Loucy (cell line): ENCODE measurements around the gene ACRBP.
"Not testable (repeated sequence)": the region's sequence is repeated elsewhere in the genome, so short reads cannot be mapped to it uniquely, and the experiment has no call there.

Source experiments
- H2AFZ ChIP-seq: fragments of 200-600 bp; sonication (generic); 2 replicates; pipeline ENCODE4 v1.6.0; 2016; ENCODE audit warnings: antibody characterized with exemption, mild to moderate bottlenecking, low read length, moderate library complexity
- H3F3A ChIP-seq: fragments of 200-600 bp; 2 replicates; pipeline ENCODE4 v1.6.0; 2016; ENCODE audit warnings: antibody characterized with exemption, low read depth, mild to moderate bottlenecking
- H3K27me3 ChIP-seq: fragments of 200-600 bp; sonication (generic); 2 replicates; pipeline ENCODE4 v1.6.1; 2014; ENCODE audit warnings: low read length, mild to moderate bottlenecking; ENCODE audit not compliant: insufficient read depth, poor library complexity, severe bottlenecking
- H3K36me3 ChIP-seq: fragments of 200-600 bp; sonication (generic); 2 replicates; pipeline ENCODE4 v1.6.1; 2016; ENCODE audit warnings: low read length; ENCODE audit not compliant: insufficient read depth
- H3K4me1 ChIP-seq: fragments of 200-600 bp; sonication (generic); 2 replicates; pipeline ENCODE4 v1.5.1; 2014; ENCODE audit warnings: low read length, mild to moderate bottlenecking; ENCODE audit not compliant: insufficient read depth, poor library complexity, severe bottlenecking
- H3K4me2 ChIP-seq: fragments of 200-600 bp; sonication (generic); 2 replicates; pipeline ENCODE4 v1.6.0; 2014; ENCODE audit warnings: antibody characterized with exemption, low read length, low read depth, mild to moderate bottlenecking; ENCODE audit not compliant: poor library complexity, severe bottlenecking
- H3K4me3 ChIP-seq: fragments of 200-600 bp; sonication (generic); 2 replicates; pipeline ENCODE4 v1.5.1; 2014; ENCODE audit warnings: low read length, mild to moderate bottlenecking, mixed read lengths; ENCODE audit not compliant: poor library complexity, severe bottlenecking
- H3K79me2 ChIP-seq: fragments of 200-600 bp; sonication (generic); 2 replicates; pipeline ENCODE4 v1.6.1; 2014; ENCODE audit warnings: low read length; ENCODE audit not compliant: insufficient read depth
- H3K9ac ChIP-seq: fragments of 200-600 bp; sonication (generic); 2 replicates; pipeline ENCODE4 v1.6.0; 2014; ENCODE audit warnings: mild to moderate bottlenecking, low read depth, low read length, moderate library complexity; ENCODE audit not compliant: poor library complexity, severe bottlenecking
- H3K9me2 ChIP-seq: fragments of 200-600 bp; sonication (generic); replicated peaks from 2 replicates; pipeline ENCODE4 v1.6.1; 2016; ENCODE audit warnings: low read depth, low read length, mixed read lengths
- H3K9me3 ChIP-seq: fragments of 200-600 bp; sonication (generic); 2 replicates; pipeline ENCODE4 v1.6.1; 2014; ENCODE audit warnings: mild to moderate bottlenecking, antibody characterized with exemption, low read length, low read depth; ENCODE audit not compliant: insufficient read depth
- H4K20me1 ChIP-seq: fragments of 200-600 bp; sonication (generic); 2 replicates; pipeline ENCODE4 v1.6.0; 2014; ENCODE audit warnings: antibody characterized with exemption, low read length, mild to moderate bottlenecking; ENCODE audit not compliant: insufficient read depth, poor library complexity, severe bottlenecking
- CTCF ChIP-seq: fragments of 200-600 bp; sonication (generic); conservative IDR thresholded peaks from 2 replicates; pipeline ENCODE4 v1.5.1; 2014; ENCODE audit warnings: mild to moderate bottlenecking, antibody characterized with exemption, low read length
- EZH2phosphoT487 ChIP-seq: fragments of 200-600 bp; IDR thresholded peaks from 2 replicates; pipeline ENCODE4 v1.6.1; 2018; ENCODE audit warnings: antibody characterized with exemption, mild to moderate bottlenecking, moderate library complexity, borderline replicate concordance

Gene ACRBP

GRCh38 chr12:6602526-6602925, 44.7 kb downstream of the ACRBP start:
- Histone ChIP-seq H2AFZ (no peak overlapping the region), H3K4me1 (peaks cover 43% of the 10 kb centered on the region), H3K9me2 (no peaks in the 10 kb centered on the region), H3K9me3 (no peaks in the 10 kb centered on the region), H3K36me3 (peaks cover 51% of the 10 kb centered on the region), H3K4me2 (peak overlapping the region; percentile 78), H3K9ac (peak overlapping the region; percentile 96), H3K79me2 (peaks cover 92% of the 10 kb centered on the region), H3K4me3 (peak overlapping the region; percentile 98), H3F3A (peaks cover 6% of the 10 kb centered on the region), H3K27me3 (no peaks in the 10 kb centered on the region), H4K20me1 (peaks cover 84% of the 10 kb centered on the region)
- no peak for TF ChIP-seq CTCF
- no peak for TF ChIP-seq EZH2phosphoT487

GRCh38 chr12:6595673-6596072, 51.6 kb downstream of the ACRBP start:
- not testable (repeated sequence) for H3K9me3 ChIP-seq, H2AFZ ChIP-seq, H3K27me3 ChIP-seq, H3K9me2 ChIP-seq, H3K4me3 ChIP-seq, H3K9ac ChIP-seq, H3K4me1 ChIP-seq, H3F3A ChIP-seq, H3K4me2 ChIP-seq
- Histone ChIP-seq H3K79me2 (peaks cover 73% of the 10 kb centered on the region), H4K20me1 (peaks cover 76% of the 10 kb centered on the region), H3K36me3 (peaks cover 93% of the 10 kb centered on the region)

DNA sequence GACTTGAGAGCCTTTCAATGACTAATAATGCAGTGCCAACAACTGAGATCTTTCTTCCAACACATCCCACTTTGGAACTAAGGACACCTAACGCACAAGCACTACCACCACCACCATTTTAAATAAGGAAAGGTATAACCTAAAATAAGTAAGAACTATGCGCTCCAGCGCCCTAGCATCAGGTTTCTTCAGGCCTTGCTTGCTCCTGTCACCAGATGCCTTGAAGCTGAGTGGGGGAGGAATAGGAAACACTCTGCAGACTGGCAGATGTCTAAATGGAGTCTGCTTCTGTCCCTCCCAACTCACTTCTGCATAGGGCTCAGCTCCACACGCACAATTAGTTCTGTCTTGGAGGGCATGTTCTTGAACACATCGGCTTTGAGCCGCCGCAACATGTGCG, 55.1 kb downstream of the ACRBP start:
- Histone ChIP-seq H3K9me2 (no peaks in the 10 kb centered on the region), H3K4me2 (no peak overlapping the region), H3K36me3 (peaks cover 95% of the 10 kb centered on the region), H3K79me2 (peaks cover 53% of the 10 kb centered on the region), H3F3A (no peaks in the 10 kb centered on the region), H3K27me3 (no peaks in the 10 kb centered on the region), H4K20me1 (peaks cover 71% of the 10 kb centered on the region), H3K9me3 (no peaks in the 10 kb centered on the region), H2AFZ (no peak overlapping the region), H3K4me3 (no peak overlapping the region), H3K4me1 (no peaks in the 10 kb centered on the region), H3K9ac (no peak overlapping the region)
- TF ChIP-seq CTCF (no peak), EZH2phosphoT487 (no peak)
